Fibroblast of villous mesenchyme (primary cell): ENCODE measurements around the gene NCK2. TPM values are rescaled to one million over a fixed set of nuclear protein-coding genes. Genes with fewer than 3 reads are reported as not detected.
"Not testable (repeated sequence)": the region's sequence is repeated elsewhere in the genome, so short reads cannot be mapped to it uniquely, and the experiment has no call there.

Experiments used
- DNase-seq: peaks from one replicate; pipeline ENCODE4 v3.0.0-alpha.2; 2010; ENCODE audit warnings: low read depth
- H3K4me3 ChIP-seq: 2 replicates; pipeline ENCODE4 v1.5.1; 2011; ENCODE audit warnings: low read depth, mild to moderate bottlenecking, low read length
- total RNA-seq: library from RNA; depleted of rRNA; stranded (reverse); fragments of >200 nt; gene quantifications from 2 replicates; pipeline ENCODE4 v1.2.3, GENCODE V29; 2012
- TF ChIP-seq, protein P1 (sequence below): IDR thresholded peaks from 2 replicates; pipeline ENCODE4 v1.5.1; 2012; ENCODE audit warnings: low read depth, mild to moderate bottlenecking, low read length; ENCODE audit not compliant: insufficient read depth

The NCK2 gene
- total RNA-seq, 1 donor = 22.5 TPM

- no peak for DNase-seq
- H3K4me3 ChIP-seq = no peak overlapping the region
- TF ChIP-seq, protein P1, sequence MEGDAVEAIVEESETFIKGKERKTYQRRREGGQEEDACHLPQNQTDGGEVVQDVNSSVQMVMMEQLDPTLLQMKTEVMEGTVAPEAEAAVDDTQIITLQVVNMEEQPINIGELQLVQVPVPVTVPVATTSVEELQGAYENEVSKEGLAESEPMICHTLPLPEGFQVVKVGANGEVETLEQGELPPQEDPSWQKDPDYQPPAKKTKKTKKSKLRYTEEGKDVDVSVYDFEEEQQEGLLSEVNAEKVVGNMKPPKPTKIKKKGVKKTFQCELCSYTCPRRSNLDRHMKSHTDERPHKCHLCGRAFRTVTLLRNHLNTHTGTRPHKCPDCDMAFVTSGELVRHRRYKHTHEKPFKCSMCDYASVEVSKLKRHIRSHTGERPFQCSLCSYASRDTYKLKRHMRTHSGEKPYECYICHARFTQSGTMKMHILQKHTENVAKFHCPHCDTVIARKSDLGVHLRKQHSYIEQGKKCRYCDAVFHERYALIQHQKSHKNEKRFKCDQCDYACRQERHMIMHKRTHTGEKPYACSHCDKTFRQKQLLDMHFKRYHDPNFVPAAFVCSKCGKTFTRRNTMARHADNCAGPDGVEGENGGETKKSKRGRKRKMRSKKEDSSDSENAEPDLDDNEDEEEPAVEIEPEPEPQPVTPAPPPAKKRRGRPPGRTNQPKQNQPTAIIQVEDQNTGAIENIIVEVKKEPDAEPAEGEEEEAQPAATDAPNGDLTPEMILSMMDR = no peak
These were observed 9.3 kb downstream of the NCK2 start for GRCh38 chr2:105754011-105754410.

DNA sequence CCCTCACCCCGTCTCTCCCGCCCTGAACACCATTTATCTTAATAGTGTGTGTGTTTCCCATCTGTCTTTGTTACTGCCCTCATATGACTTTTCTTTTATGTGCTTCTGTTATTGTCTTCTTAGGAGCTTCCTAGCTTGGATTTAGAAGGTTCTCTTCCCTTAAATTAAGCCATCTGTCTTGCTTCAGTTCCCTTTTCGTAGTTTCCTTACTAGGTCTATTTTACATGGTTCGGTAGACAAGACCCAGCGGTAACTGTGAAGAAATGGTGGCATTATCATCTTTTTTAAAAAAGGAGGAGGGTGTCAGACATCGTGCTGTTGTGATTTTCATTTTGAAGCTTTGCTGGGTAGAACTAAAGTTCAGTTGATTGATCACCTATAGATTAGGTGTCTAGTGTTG lies 10.3 kb downstream of the NCK2 start:
- no peak for DNase-seq
- H3K4me3 ChIP-seq = no peak overlapping the region
- TF ChIP-seq, protein P1 = no peak

GRCh38 chr2:105755895-105756294 lies 11.2 kb downstream of the NCK2 start:
- no peak overlapping the region for H3K4me3 ChIP-seq
- no peak for DNase-seq
- TF ChIP-seq, protein P1 = no peak

DNA sequence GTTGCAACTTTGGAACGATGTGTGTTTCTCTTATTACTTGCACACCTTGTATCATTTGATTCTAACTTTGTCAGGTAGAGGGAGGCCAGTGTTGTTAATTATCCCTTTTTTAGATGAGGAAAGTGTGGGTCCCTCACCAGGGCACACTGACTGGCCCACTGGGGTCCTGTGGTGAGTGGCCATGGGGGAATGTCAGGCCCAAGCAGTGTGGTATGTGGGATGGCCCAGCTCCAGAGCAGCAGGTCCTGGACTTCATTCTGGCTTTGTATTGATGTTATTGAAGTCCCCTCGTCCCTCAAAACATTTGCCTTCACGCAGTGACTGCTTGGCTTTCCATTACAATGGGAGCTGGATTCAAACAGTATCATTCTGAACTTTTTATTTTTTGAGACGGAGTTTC lies 11.7 kb downstream of the NCK2 start:
- no peak for DNase-seq
- TF ChIP-seq, protein P1 = no peak

DNA sequence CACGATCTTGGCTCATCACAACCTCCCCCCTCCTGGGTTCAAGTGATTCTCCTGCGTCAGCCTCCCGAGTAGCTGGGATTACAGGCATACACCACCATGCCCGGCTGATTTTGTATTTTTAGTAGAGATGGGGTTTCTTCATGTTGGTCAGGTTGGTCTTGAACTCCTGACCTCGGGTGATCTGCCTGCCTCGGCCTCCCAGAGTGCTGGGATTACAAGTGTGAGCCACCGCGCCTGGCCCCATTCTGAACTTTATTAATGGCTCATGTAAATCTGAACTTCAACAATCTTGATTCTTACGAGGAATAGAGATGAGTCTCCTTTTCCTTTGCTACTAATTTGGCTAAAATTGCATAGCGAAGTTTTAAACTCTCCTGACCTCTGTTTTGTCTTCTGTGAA lies 12.2 kb downstream of the NCK2 start:
- not testable (repeated sequence) for DNase-seq, H3K4me3 ChIP-seq

More for the DNA sequence above, 11.7 kb downstream of the NCK2 start:
- no peak overlapping the region for H3K4me3 ChIP-seq

GRCh38 chr2:105757433-105757832 lies 12.7 kb downstream of the NCK2 start:
- no peak overlapping the region for H3K4me3 ChIP-seq
- DNase-seq = no peak
- TF ChIP-seq, protein P1 = no peak

GRCh38 chr2:105760191-105760590 lies 15.5 kb downstream of the NCK2 start:
- TF ChIP-seq, protein P1 = no peak
- DNase-seq = no peak
- no peak overlapping the region for H3K4me3 ChIP-seq
